Activated CD4-positive, CD25-positive, alpha-beta regulatory T cell treated with anti-CD3 and anti-CD28 coated beads, Interleukin-2, amount 50 U/mL, for 72 hours (primary cell): ENCODE results near the gene ZNF397.
A peak's percentile ranks its signal among the peaks of the same experiment; 100 is the strongest.
"Not testable (repeated sequence)": the region's sequence is repeated elsewhere in the genome, so short reads cannot be mapped to it uniquely, and the experiment has no call there.

ENCODE experiments used
- DNase-seq: peaks from one replicate; pipeline ENCODE4 v3.0.0; 2021

The ZNF397 gene

GRCh38 chr18:35240664-35241447 is at the start of gene ZNF397:
Gene ZNF397, plus strand, starts transcription at chr18:35241034. Its CDS starts 1,437 bp downstream, at chr18:35242471.
- DNase-seq: peak; percentile 96

GRCh38 chr18:35191698-35192025 is 49.2 kb upstream of the ZNF397 start:
- DNase-seq: no peak

- DNase-seq: no peak
Observed at GRCh38 chr18:35192415-35192814, 48.4 kb upstream of the ZNF397 start.

GRCh38 chr18:35193316-35193715 is 47.5 kb upstream of the ZNF397 start:
- no peak for DNase-seq

GRCh38 chr18:35197296-35197695 is 43.5 kb upstream of the ZNF397 start:
- DNase-seq: no peak

GRCh38 chr18:35201256-35201931 is 39.4 kb upstream of the ZNF397 start:
- DNase-seq: no peak

- no peak for DNase-seq
Observed at GRCh38 chr18:35203067-35203466, 37.8 kb upstream of the ZNF397 start.

- DNase-seq: no peak
Observed at GRCh38 chr18:35205199-35205712, 35.6 kb upstream of the ZNF397 start.

GRCh38 chr18:35205746-35206458 is 34.9 kb upstream of the ZNF397 start:
- DNase-seq: not testable (repeated sequence)

- no peak for DNase-seq
Observed at GRCh38 chr18:35215026-35215425, 25.8 kb upstream of the ZNF397 start.

GRCh38 chr18:35216611-35217010 is 24.2 kb upstream of the ZNF397 start:
- not testable (repeated sequence) for DNase-seq

- not testable (repeated sequence) for DNase-seq
Observed at GRCh38 chr18:35219331-35219730, 21.5 kb upstream of the ZNF397 start.

GRCh38 chr18:35220424-35220823 is 20.4 kb upstream of the ZNF397 start:
- DNase-seq: no peak

- DNase-seq: no peak
Observed at GRCh38 chr18:35223797-35224196, 17.0 kb upstream of the ZNF397 start.

GRCh38 chr18:35227254-35227653 is 13.6 kb upstream of the ZNF397 start:
- no peak for DNase-seq

- DNase-seq: peak; percentile 69
Observed at GRCh38 chr18:35231052-35231451, 9.8 kb upstream of the ZNF397 start.

GRCh38 chr18:35236571-35237363 is 4.1 kb upstream of the ZNF397 start:
- no peak for DNase-seq

GRCh38 chr18:35239314-35239713 is 1.5 kb upstream of the ZNF397 start:
- DNase-seq: no peak

GRCh38 chr18:35241448-35241804 is 592 bp downstream of the ZNF397 start:
- DNase-seq: no peak

GRCh38 chr18:35242426-35242825 is 1.6 kb downstream of the ZNF397 start:
- no peak for DNase-seq

GRCh38 chr18:35244671-35245070 is 3.8 kb downstream of the ZNF397 start:
- DNase-seq: no peak

GRCh38 chr18:35245719-35246317 is 5.0 kb downstream of the ZNF397 start:
- no peak for DNase-seq
